ENCODE measurements around the gene CYP20A1.

DNA sequence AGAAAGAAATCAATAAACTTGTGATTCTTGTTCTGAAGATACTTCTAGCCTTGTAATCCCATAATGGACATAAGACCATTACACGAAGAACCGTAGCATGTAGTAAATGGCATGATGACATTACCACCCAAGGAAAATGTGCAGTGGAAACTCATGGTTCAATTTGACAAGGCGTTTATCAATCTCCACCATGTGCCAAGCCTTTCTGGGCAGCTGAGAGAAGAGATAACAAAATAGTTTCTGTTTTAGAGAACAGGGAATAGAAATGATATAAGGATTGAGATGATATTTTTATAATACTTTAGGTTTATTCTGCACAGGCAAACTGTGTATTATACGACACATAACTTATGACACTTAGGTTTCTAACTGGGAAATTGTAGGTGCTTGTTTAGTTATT, 108.6 kb downstream of the CYP20A1 start:
- TF ChIP-seq, protein P1, sequence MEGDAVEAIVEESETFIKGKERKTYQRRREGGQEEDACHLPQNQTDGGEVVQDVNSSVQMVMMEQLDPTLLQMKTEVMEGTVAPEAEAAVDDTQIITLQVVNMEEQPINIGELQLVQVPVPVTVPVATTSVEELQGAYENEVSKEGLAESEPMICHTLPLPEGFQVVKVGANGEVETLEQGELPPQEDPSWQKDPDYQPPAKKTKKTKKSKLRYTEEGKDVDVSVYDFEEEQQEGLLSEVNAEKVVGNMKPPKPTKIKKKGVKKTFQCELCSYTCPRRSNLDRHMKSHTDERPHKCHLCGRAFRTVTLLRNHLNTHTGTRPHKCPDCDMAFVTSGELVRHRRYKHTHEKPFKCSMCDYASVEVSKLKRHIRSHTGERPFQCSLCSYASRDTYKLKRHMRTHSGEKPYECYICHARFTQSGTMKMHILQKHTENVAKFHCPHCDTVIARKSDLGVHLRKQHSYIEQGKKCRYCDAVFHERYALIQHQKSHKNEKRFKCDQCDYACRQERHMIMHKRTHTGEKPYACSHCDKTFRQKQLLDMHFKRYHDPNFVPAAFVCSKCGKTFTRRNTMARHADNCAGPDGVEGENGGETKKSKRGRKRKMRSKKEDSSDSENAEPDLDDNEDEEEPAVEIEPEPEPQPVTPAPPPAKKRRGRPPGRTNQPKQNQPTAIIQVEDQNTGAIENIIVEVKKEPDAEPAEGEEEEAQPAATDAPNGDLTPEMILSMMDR (conservative IDR thresholded peaks at IDR 0.05; ENCODE audit: low read length), result no peak
- no peak for TF ChIP-seq EZH2phosphoT487 (IDR thresholded peaks at IDR 0.05; ENCODE audit: borderline replicate concordance)

Data from Loucy (cell line).